H9 (cell line): ENCODE results near the gene TMEM147. TPM values are rescaled to one million over a fixed set of nuclear protein-coding genes. Genes with fewer than 3 reads are reported as not detected.

Source experiments
- DNase-seq: peaks from one replicate; pipeline ENCODE4 v3.0.0-alpha.2; 2017
- H2AFZ ChIP-seq: one replicate; pipeline ENCODE4 v1.6.1; 2013; ENCODE audit warnings: mild to moderate bottlenecking, low read length, control low read depth, moderate library complexity
- H2AK5ac ChIP-seq: 2 replicates; pipeline ENCODE4 v1.6.1; 2013; ENCODE audit warnings: low read length, control low read depth, mixed read lengths; ENCODE audit not compliant: insufficient read length
- H2BK120ac ChIP-seq: one replicate; pipeline ENCODE4 v1.6.1; 2013; ENCODE audit warnings: low read depth, mild to moderate bottlenecking, low read length, control low read depth, inconsistent platforms; ENCODE audit not compliant: poor library complexity, severe bottlenecking
- H2BK12ac ChIP-seq: 2 replicates; pipeline ENCODE4 v1.6.1; 2013; ENCODE audit warnings: low read length, control low read depth, mixed read lengths, low read depth; ENCODE audit not compliant: insufficient read length
- H2BK15ac ChIP-seq: 2 replicates; pipeline ENCODE4 v1.6.1; 2013; ENCODE audit warnings: low read depth, low read length, control low read depth
- H2BK20ac ChIP-seq: one replicate; pipeline ENCODE4 v1.6.1; 2013; ENCODE audit warnings: low read depth, mild to moderate bottlenecking, low read length, control low read depth, inconsistent platforms; ENCODE audit not compliant: poor library complexity, severe bottlenecking
- H2BK5ac ChIP-seq: 2 replicates; pipeline ENCODE4 v1.6.1; 2013; ENCODE audit warnings: low read length, control low read depth, mixed read lengths; ENCODE audit not compliant: insufficient read length
- H3K14ac ChIP-seq: 2 replicates; pipeline ENCODE4 v1.6.1; 2013; ENCODE audit warnings: low read length, control low read depth; ENCODE audit not compliant: insufficient read depth
- H3K18ac ChIP-seq: 2 replicates; pipeline ENCODE4 v1.6.1; 2013; ENCODE audit warnings: low read depth, mild to moderate bottlenecking, mixed read lengths, low read length, control low read depth; ENCODE audit not compliant: insufficient read length
- H3K23ac ChIP-seq: 2 replicates; pipeline ENCODE4 v1.6.1; 2013; ENCODE audit warnings: low read length, control low read depth, mixed read lengths, low read depth; ENCODE audit not compliant: insufficient read length
- H3K23me2 ChIP-seq: 2 replicates; pipeline ENCODE4 v1.6.1; 2013; ENCODE audit warnings: low read depth, mild to moderate bottlenecking, mixed read lengths, low read length, control low read depth; ENCODE audit not compliant: insufficient read length, poor library complexity, severe bottlenecking
- H3K27ac ChIP-seq: 2 replicates; pipeline ENCODE4 v1.5.1; 2013; ENCODE audit warnings: low read length, control low read depth, mixed read lengths, low read depth; ENCODE audit not compliant: insufficient read length
- H3K27me3 ChIP-seq: 2 replicates; pipeline ENCODE4 v1.6.1; 2013; ENCODE audit warnings: low read length, control low read depth, inconsistent platforms; ENCODE audit not compliant: insufficient read depth
- H3K4ac ChIP-seq: 2 replicates; pipeline ENCODE4 v1.6.1; 2013; ENCODE audit warnings: low read depth, mild to moderate bottlenecking, control low read depth, inconsistent platforms, low read length, moderate library complexity
- H3K4me1 ChIP-seq: 2 replicates; pipeline ENCODE4 v1.6.1; 2013; ENCODE audit warnings: low read length, control low read depth, inconsistent platforms; ENCODE audit not compliant: insufficient read depth
- H3K4me2 ChIP-seq: 2 replicates; pipeline ENCODE4 v1.6.1; 2013; ENCODE audit warnings: low read length, control low read depth, mixed read lengths; ENCODE audit not compliant: insufficient read length, insufficient read depth
- H3K56ac ChIP-seq: 2 replicates; pipeline ENCODE4 v1.6.1; 2013; ENCODE audit warnings: low read depth, mild to moderate bottlenecking, mixed read lengths, low read length, control low read depth; ENCODE audit not compliant: insufficient read length
- H3K79me1 ChIP-seq: 2 replicates; pipeline ENCODE4 v1.6.1; 2013; ENCODE audit warnings: low read depth, mild to moderate bottlenecking, moderate library complexity, low read length, control low read depth, inconsistent platforms; ENCODE audit not compliant: insufficient read depth, poor library complexity, severe bottlenecking
- H3K79me2 ChIP-seq: 2 replicates; pipeline ENCODE4 v1.6.1; 2013; ENCODE audit warnings: low read length, control low read depth, inconsistent platforms; ENCODE audit not compliant: insufficient read depth
- H3K9ac ChIP-seq: 2 replicates; pipeline ENCODE4 v1.6.1; 2013; ENCODE audit warnings: low read length, control low read depth, mixed read lengths; ENCODE audit not compliant: insufficient read length; ENCODE audit errors: extremely low read depth
- H3K9me3 ChIP-seq: one replicate; pipeline ENCODE4 v1.6.1; 2013; ENCODE audit warnings: low read depth, low read length, inconsistent platforms; ENCODE audit not compliant: control insufficient read depth
- H3T11ph ChIP-seq: one replicate; pipeline ENCODE4 v1.6.1; 2013; ENCODE audit warnings: mild to moderate bottlenecking, low read length, control low read depth, inconsistent platforms
- H4K20me1 ChIP-seq: one replicate; pipeline ENCODE4 v1.6.1; 2013; ENCODE audit not compliant: control insufficient read depth, insufficient read length, insufficient read depth
- H4K5ac ChIP-seq: 2 replicates; pipeline ENCODE4 v1.6.1; 2013; ENCODE audit warnings: low read depth, mild to moderate bottlenecking, mixed read lengths, low read length, control low read depth; ENCODE audit not compliant: insufficient read length
- H4K8ac ChIP-seq: replicated peaks from 2 replicates; pipeline ENCODE4 v1.6.1; 2013; ENCODE audit warnings: low read length, control low read depth, mixed read lengths, low read depth; ENCODE audit not compliant: insufficient read length
- H4K91ac ChIP-seq: 2 replicates; pipeline ENCODE4 v1.6.1; 2013; ENCODE audit warnings: low read depth, mild to moderate bottlenecking, moderate library complexity, mixed read lengths, low read length, control low read depth; ENCODE audit not compliant: insufficient read length
- H3K27ac Mint-ChIP-seq, 3 experiments: 2 replicates in 2 of 3; 3 replicates in 1 of 3; pipeline ENCODE4 v1.8.0; 2020 to 2021; ENCODE audit warnings: mixed read lengths in 3 of 3, mild to moderate bottlenecking in 1 of 3, moderate library complexity in 1 of 3
- H3K27me3 Mint-ChIP-seq: 2 replicates; pipeline ENCODE4 v1.8.0; 2021; ENCODE audit warnings: low read depth, mild to moderate bottlenecking, moderate library complexity, mixed read lengths
- H3K36me3 Mint-ChIP-seq, 3 experiments: 2 replicates in 2 of 3; 3 replicates in 1 of 3; pipeline ENCODE4 v1.8.0; 2020 to 2021; ENCODE audit warnings: low read depth in 3 of 3, mixed read lengths in 3 of 3; ENCODE audit not compliant: insufficient read depth in 1 of 3
- H3K4me1 Mint-ChIP-seq, 2 experiments: 2 replicates each; pipeline ENCODE4 v1.8.0; 2020; ENCODE audit warnings: mixed read lengths in 2 of 2
- H3K4me3 Mint-ChIP-seq, 2 experiments: 2 replicates in 1 of 2; 3 replicates in 1 of 2; pipeline ENCODE4 v1.8.0; 2020 to 2021; ENCODE audit warnings: mild to moderate bottlenecking in 2 of 2, mixed read lengths in 2 of 2, moderate library complexity in 1 of 2
- H3K9me3 Mint-ChIP-seq, 2 experiments: 2 replicates in 1 of 2; 3 replicates in 1 of 2; pipeline ENCODE4 v1.8.0; 2020; ENCODE audit warnings: mild to moderate bottlenecking in 2 of 2, mixed read lengths in 2 of 2, moderate library complexity in 1 of 2
- CTCF ChIP-seq: fragments of 200-600 bp; sonication (generic); conservative IDR thresholded peaks from 3 replicates; pipeline ENCODE4 v1.8.0; 2021; ENCODE audit warnings: antibody characterized with exemption, mild to moderate bottlenecking
- WGBS: extraction: QIAGEN DNeasy Blood & Tissue Kit; methylation state at CpG from one replicate; pipeline ENCODE4 v1.1.7; 2013; ENCODE audit warnings: missing lambda C conversion rate, low lambda C conversion rate, mixed read lengths; ENCODE audit not compliant: insufficient read length; ENCODE audit errors: extremely low coverage; 5-methylcytosine and 5-hydroxymethylcytosine counted together
- total RNA-seq: library from RNA; stranded (reverse); gene quantifications from 2 replicates; pipeline ENCODE4 v1.2.1, GENCODE V29; 2021

The TMEM147 gene
- total RNA-seq, 1 experiment from 2014 or later, result 125 TPM

- Histone ChIP-seq H3K56ac (no peak overlapping the region), H4K5ac (no peak overlapping the region), H4K20me1 (no peaks in the 10 kb centered on the region), H3K79me1 (no peaks in the 10 kb centered on the region), H3K23me2 (peaks cover 7% of the 10 kb centered on the region), H2AK5ac (no peak overlapping the region), H2BK120ac (no peak overlapping the region), H2AFZ (no peak overlapping the region), H3K27ac (no peak overlapping the region), H3K18ac (no peak overlapping the region), H4K91ac (no peak overlapping the region), H2BK20ac (no peak overlapping the region), H3K4me1 (no peaks in the 10 kb centered on the region), H3K23ac (no peak overlapping the region), H3K4ac (no peak overlapping the region), H2BK15ac (no peak overlapping the region), H4K8ac (no peak overlapping the region), H3K9me3 (no peaks in the 10 kb centered on the region), H3K79me2 (no peaks in the 10 kb centered on the region; the same call in 1 of the 2 replicates), H3K9ac (no peak overlapping the region), H2BK12ac (no peak overlapping the region), H3K14ac (no peak overlapping the region), H2BK5ac (no peak overlapping the region), H3T11ph (no peak overlapping the region), H3K27me3 (peaks cover 3% of the 10 kb centered on the region; the same call in 1 of the 2 replicates), H3K4me2 (no peak overlapping the region)
- H3K27ac Mint-ChIP-seq, result no peak overlapping the region
- no peak overlapping the region; a peak in 1 of 5 replicates for H3K4me3 Mint-ChIP-seq
- WGBS, result no CpG with 5 or more reads among the region's 23 CpGs
- DNase-seq, result no peak
- peaks cover 74% of the 10 kb centered on the region for H3K27me3 Mint-ChIP-seq
- peaks cover 0 to 2% of the 10 kb centered on the region in 2 experiments; a peak in 1 of 5 replicates for H3K9me3 Mint-ChIP-seq
- TF ChIP-seq CTCF, result no peak
- H3K4me1 Mint-ChIP-seq, result peaks cover 9 to 17% of the 10 kb centered on the region in 2 experiments
- H3K36me3 Mint-ChIP-seq, result no peaks in the 10 kb centered on the region; a peak in 1 of 7 replicates
These were observed 14.4 kb downstream of the TMEM147 start for GRCh38 chr19:35559781-35560180.
